ENCODE measurements around the gene KIF3B. TPM values are rescaled to one million over a fixed set of nuclear protein-coding genes. Genes with fewer than 3 reads are reported as not detected.
A peak's percentile ranks its signal among the peaks of the same experiment; 100 is the strongest.

KIF3B gene
- total and polyA plus RNA-seq, 2 of the 13 experiments (the other 11 are each of a cell fraction or from before 2014, with no cell fraction given), result 23.6 to 28.8 TPM

GRCh38 chr20:32357375-32357868, 80.0 kb downstream of the KIF3B start (continued):
- TF ChIP-seq ZNF142 (CRISPR knock-in tag; IDR thresholded peaks at IDR 0.05) (peak; percentile 86; the same call in 1 of the 2 replicates), ARID5B (CRISPR knock-in tag; IDR thresholded peaks at IDR 0.05) (no peak), NFYB (CRISPR knock-in tag; IDR thresholded peaks at IDR 0.05) (no peak), PATZ1 (CRISPR knock-in tag; IDR thresholded peaks at IDR 0.05) (no peak), ONECUT2 (CRISPR knock-in tag; IDR thresholded peaks at IDR 0.05) (no peak), HNF4G (IDR thresholded peaks at IDR 0.05; ENCODE audit: borderline replicate concordance, low read depth, low read length) (no peak), HNF4G (CRISPR knock-in tag; IDR thresholded peaks at IDR 0.05; ENCODE audit: borderline replicate concordance, low read depth) (peak; percentile 83), MTF2 (CRISPR knock-in tag; IDR thresholded peaks at IDR 0.05; ENCODE audit: borderline replicate concordance) (0 out of 2 replicates have a peak, but pooled peaks have one; percentile 75), ZNF264 (CRISPR knock-in tag; IDR thresholded peaks at IDR 0.05) (no peak), SRF (IDR thresholded peaks at IDR 0.05; ENCODE audit: low read depth, low read length) (no peak), RARG (CRISPR knock-in tag; IDR thresholded peaks at IDR 0.05; ENCODE audit: low read depth) (0 out of 2 replicates have a peak, but pooled peaks have one; percentile 31), KDM5A (IDR thresholded peaks at IDR 0.05; ENCODE audit: borderline replicate concordance, low read length) (peak; percentile 11; the same call in 1 of the 2 replicates), CREB3 (CRISPR knock-in tag; IDR thresholded peaks at IDR 0.05) (0 out of 2 replicates have a peak, but pooled peaks have one; percentile 86), ZNF598 (CRISPR knock-in tag; IDR thresholded peaks at IDR 0.05; ENCODE audit: borderline replicate concordance) (no peak; the same call in 1 of the 2 replicates), JARID2 (CRISPR knock-in tag; IDR thresholded peaks at IDR 0.05; ENCODE audit: insufficient replicate concordance) (no peak)
